ENCODE measurements around the gene CENPH.
A peak's percentile ranks its signal among the peaks of the same experiment; 100 is the strongest.
"Not testable (repeated sequence)": the region's sequence is repeated elsewhere in the genome, so short reads cannot be mapped to it uniquely, and the experiment has no call there.

The CENPH gene

GRCh38 chr5:69209602-69210001 is 20.2 kb downstream of the CENPH start:
- no peak for DNase-seq (ENCODE audit: low spot score)

- DNase-seq (ENCODE audit: low spot score) = no peak
These were observed 21.8 kb downstream of the CENPH start for GRCh38 chr5:69211200-69211599.

DNA sequence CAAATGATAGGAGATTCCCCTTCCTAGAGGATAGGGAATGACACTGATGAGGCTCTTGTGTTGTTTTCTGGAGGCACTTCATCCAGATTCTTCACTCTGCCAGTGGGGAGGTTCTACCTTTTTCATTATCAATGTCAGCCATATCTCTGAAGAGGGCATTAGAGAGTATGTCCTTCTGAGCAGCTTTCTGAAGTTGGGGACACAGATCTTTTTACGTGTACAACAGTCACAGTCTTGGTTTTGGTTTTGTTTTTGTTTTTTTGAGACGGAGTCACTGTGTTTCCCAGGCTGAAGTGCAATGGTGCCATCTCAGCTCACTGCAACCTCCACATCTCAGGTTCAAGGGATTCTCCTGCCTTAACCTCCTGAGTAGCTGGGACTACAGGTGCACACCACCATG is 22.6 kb downstream of the CENPH start:
- no peak for DNase-seq (ENCODE audit: low spot score)

DNA sequence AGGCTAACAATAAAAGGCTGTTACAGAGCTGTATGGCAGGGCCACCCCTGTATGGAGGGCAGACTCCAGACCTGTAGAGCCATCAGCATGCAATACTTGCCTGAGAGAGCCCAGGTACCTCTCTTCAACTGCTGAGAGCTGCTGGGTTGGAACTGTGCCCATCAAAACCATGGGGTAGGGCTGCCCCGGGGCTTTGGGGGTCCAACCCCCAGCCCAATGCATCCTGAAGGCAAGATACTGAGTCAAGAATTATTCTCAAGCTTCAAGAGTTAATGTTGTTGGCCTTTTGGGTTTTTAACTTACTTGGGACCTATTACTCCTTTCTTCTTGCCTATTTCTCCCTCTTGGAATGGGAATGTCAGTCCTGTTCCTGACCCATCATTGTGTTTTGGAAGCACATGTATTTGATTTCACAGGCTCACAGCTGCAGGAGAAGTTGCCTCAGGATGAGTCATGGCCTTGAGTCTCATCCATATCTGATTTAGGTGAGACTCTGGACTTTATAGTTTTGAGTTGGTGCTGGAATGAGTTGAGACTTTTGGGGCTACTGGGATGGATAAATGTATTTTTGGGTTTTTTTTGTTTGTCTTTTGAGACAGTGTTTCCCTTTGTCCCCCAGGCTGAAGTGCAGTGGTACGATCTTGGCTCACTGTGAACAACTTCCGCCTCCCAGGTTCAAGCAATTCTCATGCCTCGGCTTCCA is 24.3 kb downstream of the CENPH start:
- DNase-seq (ENCODE audit: low spot score) = no peak

- no peak for DNase-seq (ENCODE audit: low spot score)
These were observed 27.7 kb downstream of the CENPH start for GRCh38 chr5:69217151-69217511.

DNA sequence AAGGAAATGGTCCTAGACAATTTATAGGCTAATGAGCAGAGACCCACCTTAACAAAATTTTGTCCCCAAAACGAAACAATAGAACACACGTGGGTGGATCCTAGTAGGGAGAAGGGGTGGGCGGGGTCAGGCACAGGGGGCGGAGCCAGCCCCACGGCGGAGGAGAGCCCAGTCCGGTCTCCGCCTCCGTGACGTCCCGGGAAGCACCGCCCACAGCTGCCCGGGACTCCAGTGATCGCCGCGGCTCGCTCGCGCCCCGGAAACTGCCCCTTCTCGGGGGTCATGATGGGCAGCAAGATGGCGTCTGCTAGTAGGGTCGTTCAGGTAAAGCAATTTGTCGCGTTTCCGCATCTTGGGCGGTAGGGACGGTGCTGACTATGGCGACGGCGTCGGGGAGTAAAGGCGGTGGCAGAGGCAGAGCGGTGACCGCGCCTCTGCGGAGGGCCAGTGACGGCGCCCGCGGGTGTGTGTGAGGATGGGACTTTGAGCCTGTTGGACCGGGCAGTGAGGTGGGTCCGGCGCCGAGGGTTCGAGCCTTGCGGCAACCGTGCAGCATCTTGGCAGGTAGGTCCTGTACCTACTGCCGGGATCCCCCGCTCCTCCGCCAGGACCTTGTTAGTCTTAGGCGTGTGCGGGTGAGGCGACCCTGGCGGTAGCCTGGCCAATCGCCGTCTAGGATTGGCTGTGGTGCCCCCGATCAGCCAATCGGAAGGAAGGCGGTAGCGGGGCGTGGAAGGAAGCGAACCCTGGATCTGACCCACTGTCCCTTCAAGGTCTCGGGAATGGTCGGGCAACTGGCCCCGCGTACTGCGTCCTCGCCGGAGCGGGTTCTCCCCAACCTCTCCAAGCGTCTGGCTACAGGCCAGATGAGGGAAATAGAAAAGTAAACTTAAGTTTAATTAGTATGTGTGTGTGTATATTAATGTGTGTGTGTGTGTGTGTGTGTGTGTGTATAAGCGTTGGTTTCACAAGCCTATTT is 28.5 kb downstream of the CENPH start:
- peak; percentile 96 for DNase-seq (ENCODE audit: low spot score)

DNA sequence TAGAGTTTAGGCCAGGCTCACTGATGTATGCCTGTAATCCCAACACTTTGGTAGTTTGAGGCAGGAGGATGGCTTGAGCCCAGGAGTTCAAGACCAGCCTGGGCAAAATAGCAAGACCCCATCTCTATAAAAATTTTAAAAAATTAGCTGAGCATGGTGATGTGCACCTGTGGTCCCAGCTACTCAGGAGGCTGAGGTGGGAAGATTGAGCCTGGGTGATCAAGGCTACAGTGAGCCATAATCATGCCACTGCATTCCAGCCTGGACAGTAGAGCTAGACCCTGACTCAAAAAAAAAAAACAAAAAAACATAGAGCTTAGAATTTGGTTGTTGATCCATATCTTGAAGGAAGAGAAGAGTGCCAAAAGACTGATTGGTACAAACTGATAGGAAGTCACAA is 30.6 kb downstream of the CENPH start:
- no peak for DNase-seq (ENCODE audit: low spot score)

DNA sequence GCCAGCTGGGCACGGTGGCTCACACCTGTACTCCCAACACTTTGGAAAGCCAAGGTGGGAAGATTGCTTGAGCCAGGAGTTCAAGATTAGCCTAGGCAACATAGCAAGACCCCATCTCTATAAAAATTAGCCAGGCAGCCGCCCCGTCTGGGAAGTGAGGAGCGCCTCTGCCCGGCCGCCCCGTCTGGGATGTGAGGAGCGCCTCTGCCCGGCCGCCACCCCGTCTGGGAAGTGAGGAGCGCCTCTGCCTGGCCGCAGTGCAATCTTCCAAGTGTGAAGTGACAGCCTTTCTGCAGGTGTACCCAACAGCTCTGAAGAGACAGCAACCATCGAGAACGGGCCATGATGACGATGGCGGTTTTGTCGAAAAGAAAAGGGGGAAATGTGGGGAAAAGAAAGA is 31.0 kb downstream of the CENPH start:
- DNase-seq (ENCODE audit: low spot score) = not testable (repeated sequence)

GRCh38 chr5:69220833-69221232 is 31.4 kb downstream of the CENPH start:
- not testable (repeated sequence) for DNase-seq (ENCODE audit: low spot score)

DNA sequence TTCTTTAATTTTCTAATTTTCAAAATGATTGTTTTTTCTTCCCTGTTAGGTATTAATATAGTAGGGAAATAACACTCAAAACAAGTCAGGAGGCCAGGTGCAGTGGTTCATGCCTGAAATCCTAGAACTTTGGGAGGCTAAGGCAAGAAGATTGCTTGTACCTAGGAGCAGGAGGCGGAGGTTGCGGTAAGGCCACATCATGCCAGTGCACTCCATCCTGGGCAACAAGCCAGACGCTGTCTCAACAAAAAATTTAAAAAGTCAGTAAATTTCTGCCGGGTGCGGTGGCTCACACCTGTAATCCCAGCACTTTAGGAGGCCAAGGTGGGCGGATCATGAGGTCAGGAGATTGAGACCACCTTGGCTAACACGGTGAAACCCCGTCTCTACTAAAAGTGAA is 35.1 kb downstream of the CENPH start:
- DNase-seq (ENCODE audit: low spot score) = no peak

DNA sequence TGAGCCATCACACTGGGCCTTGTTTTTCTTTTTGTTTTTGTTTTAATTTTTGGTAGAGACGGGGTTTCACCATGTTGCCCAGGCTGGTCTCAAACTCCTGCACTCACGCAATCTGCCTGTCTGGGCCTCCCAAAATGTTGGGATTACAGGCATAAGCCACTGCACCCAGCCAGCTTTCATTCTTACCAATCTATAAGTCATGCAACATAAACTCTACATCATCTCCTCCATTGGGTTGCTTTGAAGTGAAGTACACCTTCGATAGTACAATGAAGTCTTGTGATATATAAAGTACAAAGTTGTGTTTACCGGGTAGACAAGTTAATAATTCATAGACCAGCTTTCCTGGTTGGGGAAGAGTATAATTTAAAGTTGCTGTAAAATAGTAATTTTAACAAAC is 36.5 kb downstream of the CENPH start:
- DNase-seq (ENCODE audit: low spot score) = no peak

GRCh38 chr5:69230181-69230580 is 40.8 kb downstream of the CENPH start:
- DNase-seq (ENCODE audit: low spot score) = no peak

DNA sequence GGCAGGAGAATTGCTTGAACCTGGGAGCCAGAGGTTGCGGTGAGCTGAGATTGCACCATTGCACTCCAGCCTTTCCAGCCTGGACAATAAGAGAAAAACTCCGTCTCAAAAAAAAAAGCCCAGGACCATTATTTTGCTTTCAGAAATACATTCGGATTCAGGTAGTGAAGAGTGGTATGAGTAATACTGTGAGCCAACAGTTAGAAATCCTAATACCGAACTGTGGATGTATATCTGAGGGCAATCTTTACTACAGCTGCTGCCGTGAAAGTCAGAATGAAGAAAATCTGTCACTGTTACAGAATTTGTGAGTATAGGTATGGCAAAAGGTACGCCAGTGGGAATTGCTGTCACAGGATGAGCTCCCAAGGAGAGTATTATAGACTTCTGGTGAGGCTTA is 41.9 kb downstream of the CENPH start:
- DNase-seq (ENCODE audit: low spot score) = no peak

DNA sequence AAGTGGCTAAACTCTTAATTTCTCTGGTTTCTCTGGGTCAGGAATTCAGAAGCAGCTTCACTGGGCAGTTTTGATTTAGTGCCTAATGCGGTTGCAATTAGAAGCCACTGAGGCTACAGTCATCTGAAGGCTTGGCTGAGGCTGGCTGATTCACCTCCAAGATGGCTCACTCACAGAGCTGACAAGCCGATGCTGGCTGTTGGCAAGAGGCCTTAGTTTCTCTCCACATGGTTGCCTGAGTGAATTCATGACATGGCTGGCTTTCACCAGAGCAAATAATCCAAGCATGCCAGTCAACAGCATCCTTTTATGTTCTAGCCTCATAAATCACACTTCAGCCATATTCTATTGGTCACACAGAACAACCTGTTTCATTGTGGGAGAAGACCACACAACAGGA is 42.5 kb downstream of the CENPH start:
- DNase-seq (ENCODE audit: low spot score) = peak; percentile 11

- DNase-seq (ENCODE audit: low spot score) = peak; percentile 93
These were observed 45.3 kb downstream of the CENPH start, which contains the start of gene CDK7 for GRCh38 chr5:69234457-69235268. Gene CDK7, plus strand, starts transcription at chr5:69234886. Its CDS starts 90 bp downstream, at chr5:69234976.

GRCh38 chr5:69236733-69237132 is 47.4 kb downstream of the CENPH start:
- DNase-seq (ENCODE audit: low spot score) = not testable (repeated sequence)

GRCh38 chr5:69237877-69238276 is 48.5 kb downstream of the CENPH start:
- DNase-seq (ENCODE audit: low spot score) = no peak

DNA sequence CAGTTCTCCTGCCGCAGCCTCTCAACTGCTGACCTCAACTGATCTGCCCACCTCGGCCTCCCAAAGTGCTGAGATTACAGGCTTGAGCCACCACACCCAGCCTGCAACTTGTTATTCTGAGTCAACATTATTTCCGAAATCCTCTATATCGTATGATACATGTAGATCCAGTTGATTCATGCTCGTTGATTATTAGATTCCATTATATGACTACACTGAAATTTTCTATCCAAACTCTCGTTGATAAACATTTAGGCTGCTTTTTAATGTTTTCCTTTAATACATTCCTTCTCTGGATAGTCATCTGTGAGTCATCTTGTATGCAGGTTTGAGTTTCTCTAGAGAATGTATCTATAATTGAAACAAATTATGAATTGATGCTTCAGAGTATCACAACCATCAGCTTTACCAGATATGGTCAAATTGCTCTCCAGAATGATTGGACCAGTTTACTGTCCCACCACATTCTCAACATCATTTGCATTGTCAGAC is 49.4 kb downstream of the CENPH start:
- no peak for DNase-seq (ENCODE audit: low spot score)

DNA sequence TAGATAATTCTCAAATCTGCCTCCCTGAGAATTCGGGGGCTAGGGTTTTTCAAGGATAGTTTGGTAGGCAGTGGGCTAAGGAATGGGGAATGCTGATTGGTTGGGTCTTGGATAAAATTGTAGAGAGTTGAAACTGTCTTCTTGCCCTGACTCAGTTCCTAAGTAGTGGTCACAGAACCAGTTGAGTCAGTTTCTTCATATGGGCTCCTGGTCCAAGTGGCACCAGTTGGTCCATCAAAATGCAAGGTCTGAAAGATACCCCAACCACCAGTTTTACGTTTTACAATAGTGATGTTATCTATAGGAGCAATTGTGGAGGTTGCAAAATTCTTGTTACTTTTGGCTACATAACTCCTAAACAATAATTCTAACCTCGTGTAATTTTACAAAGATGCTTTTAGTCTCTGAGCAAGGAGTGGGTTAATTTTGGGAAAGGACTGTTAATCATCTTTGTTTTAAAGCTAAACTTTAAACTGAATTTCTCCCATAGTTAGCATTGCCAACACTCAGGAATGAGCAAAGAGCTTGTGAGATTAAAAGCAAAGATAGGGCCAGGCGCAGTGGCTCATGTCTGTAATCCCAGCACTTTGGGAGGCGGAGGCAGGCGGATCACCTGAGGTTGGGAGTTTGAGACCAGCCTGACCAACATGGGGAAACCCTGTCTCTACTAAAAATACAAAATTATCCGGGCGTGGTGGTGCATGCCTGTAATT is 53.0 kb downstream of the CENPH start:
- no peak for DNase-seq (ENCODE audit: low spot score)

DNA sequence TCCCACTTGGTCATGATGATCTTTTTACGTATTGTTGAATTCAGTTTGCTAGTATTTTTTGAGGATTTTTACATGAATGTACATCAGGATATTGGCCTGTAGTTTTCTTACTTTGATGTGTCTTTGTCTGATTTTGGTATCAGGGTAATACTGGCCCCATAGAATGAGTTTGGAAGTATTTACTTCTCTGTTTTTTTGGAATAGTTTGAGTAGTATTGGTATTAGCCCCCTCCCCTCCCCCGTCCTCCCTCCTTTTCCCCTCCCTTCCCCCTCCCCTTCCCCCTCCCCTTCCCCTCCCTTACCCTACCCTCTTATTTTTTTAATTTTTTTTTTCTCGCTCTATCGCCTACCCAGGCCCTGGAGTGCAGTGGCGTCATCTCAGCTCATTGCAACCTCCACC is 55.6 kb downstream of the CENPH start:
- DNase-seq (ENCODE audit: low spot score) = no peak

DNA sequence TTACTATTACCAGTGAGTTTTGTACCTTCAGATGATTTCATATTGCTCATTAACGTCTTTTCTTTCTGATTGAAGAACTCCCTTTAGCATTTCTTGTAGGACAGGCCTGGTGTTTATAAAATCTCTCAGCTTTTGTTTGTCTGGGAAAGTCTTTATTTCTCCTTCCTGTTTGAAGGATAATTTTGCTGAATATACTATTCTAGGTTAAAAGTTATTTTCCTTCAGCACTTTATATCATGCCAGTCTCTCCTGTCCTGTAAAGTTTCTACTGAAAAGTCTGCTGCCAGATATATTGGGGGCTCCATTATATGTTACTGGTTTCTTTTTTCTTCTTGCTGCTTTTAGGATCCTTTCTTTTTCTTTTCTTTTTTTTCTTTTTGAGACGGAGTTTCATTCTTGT is 58.6 kb downstream of the CENPH start:
- DNase-seq (ENCODE audit: low spot score) = no peak

DNA sequence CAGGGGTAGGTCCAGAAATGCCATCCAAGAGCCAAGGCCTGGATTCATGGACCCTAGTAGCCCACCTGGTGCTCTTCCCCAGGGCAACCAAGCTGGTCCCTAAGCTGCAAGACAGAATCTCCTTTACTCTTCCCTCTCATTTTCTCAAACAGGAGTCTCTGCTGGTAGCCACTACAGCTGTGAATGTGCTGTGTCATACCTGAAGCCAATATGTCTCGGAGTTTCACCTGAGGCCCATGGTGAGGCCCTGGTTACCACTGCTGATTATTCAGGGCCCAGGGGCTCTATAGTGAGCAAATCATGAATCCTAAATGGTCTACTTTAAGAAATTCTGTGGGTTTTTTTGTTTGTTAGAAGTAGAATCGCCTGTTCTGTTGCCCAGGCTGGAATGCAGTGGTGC is 61.2 kb downstream of the CENPH start:
- DNase-seq (ENCODE audit: low spot score) = no peak
